NCI-H82 treated with DMSO at 0.1 percent for 48 hours (cell line): Measurements from ENCODE around the gene KRTAP4-9.
"Not testable (repeated sequence)": the region's sequence is repeated elsewhere in the genome, so short reads cannot be mapped to it uniquely, and the experiment has no call there.

Experiments
- DNase-seq: peaks from one replicate; lab custom pipeline; 2025; ENCODE audit not compliant: unreplicated experiment; lab: John Stamatoyannopoulos, UW

KRTAP4-9 gene

DNA sequence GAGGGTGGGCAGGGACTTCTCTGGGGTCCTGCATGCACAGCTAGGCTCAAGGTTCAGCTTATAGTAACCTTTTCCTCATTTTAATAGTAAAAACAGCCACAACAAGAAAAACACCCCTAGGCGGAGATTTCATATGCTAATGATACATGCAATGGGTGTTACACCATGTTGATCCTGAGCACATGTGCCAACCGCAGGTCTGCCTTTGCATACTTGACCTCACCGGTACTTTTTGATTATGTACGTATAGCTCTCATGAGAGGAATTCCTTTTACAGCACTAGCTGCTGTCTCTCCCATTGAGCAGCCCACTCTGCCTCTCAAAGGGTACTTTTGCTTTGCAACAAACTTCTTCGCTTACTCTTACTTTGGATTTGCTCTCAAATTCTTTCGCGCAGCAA is 9.1 kb upstream of the KRTAP4-9 start:
- DNase-seq = no peak

DNA sequence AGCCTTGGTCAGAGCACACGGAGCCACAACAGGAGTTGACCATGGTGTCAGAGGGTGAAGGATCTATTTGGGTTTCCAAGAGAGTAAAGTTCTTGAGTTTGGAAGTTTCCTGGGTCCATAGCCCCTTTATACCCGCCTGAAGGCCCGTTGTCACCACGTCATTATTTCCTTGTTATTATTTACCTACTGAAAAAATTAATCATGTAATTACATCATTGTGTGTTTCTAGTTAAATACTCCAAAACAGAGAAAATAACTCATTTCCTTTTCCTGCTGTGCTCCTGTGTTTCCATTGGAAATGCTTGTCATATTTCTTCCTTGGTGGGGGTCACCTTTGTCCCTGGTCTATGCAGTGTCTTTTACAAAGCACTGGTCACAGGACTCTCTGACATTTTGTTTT is 7.1 kb upstream of the KRTAP4-9 start, which contains the start of gene KRTAP4-8:
Gene KRTAP4-8, minus strand, starts transcription at position 101 of the 400 bp plus-strand sequence. Its CDS starts 58 bp downstream, at position 43.
- DNase-seq = no peak

DNA sequence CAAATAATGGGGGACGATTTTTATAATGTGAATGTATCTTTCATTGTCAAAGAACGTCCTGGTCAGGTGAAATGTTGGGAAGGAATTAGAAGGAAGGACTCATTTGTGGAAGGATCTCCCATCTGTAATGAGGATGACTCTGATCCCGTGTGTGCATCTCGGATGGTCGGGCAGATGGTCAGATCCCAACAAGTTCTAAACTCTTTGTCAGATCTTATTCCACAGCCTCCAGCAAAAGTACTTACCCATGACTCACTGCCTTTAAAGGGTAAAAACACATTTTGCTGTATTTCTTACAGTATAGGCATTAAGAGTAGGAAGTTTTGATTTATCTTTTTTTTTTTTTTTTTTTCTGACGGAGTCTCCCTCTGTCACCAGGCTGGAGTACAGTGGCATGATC is 6.7 kb upstream of the KRTAP4-9 start:
- no peak for DNase-seq

DNA sequence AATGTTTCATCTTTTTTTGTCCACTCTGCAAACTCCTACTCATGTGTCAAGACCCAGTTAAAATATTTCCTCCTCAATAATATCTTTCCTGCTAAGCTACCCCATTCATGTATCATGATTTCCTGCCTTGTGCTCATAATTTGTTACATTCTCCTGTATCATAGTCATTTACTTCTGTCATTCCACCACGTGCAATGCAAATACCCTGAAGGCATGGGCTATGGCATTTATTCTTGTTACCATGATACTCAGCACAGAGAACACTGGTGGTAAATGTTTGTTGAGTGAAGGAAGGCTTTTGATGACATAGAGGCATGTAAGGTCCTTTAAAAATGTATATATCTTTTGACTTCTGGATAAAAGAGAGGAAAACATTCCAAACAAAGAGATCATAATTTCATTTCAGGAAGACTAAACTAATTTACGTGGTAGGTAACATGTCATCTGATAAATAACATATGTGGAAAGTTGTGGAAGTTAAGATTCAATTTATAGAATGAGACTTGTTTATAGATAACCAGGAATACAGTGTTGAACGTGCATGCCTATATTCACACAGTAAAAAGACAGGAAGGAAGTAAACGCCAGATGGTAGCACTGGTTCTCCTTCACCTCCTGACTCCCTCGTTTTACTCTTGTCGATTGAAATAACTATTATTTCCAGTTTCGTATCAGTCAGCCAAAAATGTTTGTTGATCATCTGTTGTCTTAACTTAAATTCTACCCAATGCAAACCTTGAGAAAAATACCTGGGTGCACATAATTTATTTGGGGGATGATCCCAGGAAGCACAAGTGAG is 5.3 kb upstream of the KRTAP4-9 start:
- DNase-seq = not testable (repeated sequence)

DNA sequence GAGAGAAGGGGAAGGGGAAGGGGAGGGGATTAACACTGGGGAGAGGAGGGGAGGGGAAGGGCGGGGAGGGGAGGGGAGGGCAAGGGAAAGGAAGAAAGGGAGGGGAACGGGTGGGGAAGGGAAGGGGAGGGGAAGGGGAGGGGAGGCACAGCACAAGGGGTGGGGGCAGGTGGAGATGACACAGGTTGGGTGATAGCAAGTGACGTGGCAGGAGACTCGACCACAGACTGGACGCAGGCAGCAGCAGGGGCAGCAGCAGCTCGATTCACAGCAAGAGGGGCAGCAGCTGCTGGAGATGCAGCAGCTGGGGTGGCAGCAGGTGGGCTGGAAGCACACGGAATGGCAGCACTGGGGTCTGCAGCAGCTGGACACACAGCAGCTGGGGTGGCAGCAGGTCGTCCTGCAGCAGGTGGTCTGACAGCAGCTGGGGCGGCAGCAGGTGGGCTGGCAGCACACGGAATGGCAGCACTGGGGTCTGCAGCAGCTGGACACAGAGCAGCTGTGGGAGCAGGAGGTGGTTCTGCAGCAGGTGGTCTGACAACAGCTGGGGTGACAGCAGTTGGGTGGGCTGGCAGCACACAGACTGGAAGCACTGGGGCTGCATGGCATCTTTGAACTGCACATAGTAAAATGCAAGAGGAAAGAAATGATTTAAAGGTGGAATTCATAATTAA is 3.5 kb upstream of the KRTAP4-9 start, which contains the start of gene KRTAP4-16:
Gene KRTAP4-16, minus strand, starts transcription at position 624 of the 674 bp plus-strand sequence. Its CDS starts 0 bp downstream, at position 624.
- DNase-seq = no peak

DNA sequence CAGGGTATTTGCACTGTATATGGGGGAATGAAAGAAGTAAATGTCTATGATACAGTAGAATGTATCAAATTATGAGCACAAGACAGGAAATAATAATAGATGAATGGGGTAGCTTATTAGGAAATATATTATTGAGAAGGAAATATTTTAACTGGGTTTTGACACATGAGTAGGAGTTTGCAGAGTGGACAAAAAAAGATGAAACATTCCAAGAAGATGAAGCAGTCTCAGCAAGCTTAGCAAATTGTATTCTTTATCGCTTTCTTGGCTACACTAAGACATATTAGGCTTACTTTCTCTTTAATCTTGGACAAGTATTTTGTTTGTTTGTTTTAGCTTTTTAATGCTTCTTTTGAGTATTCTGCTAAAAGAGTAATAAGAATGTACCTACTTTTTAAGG is 1.3 kb upstream of the KRTAP4-9 start:
- no peak for DNase-seq

DNA sequence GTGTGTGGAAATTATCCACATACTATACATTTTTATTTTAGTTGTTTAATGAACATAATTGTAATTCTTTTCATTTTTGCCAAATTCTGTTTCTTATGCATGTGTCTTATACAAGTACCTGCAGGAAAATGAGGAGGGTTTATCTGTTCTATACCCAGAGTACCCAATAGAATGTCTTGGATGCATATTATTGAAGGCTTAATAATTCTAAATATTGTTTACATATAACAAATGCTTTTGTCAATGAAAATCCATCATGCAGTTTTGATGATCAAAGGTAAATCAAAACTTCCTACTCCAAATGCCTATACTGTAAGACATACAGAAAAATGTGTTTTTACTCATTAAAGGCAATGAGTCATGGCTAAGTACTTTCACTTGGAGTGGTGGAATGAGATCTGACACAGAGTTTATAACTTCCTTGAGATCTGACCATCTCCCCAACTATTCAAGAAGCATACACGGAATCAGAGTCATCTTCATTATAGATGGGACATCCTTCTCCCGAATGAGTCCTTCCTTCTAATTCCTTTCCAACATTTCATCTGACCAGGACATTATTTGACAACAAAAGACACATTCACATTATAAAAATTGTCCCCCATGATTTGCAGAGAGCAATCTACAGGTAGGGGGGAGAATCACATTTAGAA is 677 bp upstream of the KRTAP4-9 start:
- not testable (repeated sequence) for DNase-seq

DNA sequence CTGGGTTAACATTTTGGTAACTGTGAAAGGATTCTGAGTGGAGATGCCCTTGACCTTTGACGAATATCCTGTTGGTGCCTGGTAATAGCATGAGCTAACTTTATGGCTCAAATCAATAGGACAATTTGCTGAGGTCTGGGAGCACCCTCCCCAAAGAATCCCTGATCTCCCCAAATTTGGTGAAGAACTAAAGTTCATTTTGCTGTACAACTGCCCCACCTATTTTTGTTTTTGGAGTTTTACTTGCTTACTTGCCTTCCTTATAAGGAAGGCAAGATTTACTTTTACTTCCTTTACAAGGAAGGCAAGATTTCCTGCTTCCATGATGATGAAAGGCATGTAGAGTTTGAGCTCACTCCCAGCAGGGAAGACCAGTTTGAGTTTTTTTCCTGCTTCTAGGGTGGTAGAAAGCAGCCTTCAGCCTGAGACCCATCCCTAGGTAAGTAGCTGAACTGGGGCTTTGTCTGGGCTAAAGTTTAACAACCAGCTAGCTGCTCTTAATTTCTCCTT is 2.8 kb downstream of the KRTAP4-9 start:
- no peak for DNase-seq

DNA sequence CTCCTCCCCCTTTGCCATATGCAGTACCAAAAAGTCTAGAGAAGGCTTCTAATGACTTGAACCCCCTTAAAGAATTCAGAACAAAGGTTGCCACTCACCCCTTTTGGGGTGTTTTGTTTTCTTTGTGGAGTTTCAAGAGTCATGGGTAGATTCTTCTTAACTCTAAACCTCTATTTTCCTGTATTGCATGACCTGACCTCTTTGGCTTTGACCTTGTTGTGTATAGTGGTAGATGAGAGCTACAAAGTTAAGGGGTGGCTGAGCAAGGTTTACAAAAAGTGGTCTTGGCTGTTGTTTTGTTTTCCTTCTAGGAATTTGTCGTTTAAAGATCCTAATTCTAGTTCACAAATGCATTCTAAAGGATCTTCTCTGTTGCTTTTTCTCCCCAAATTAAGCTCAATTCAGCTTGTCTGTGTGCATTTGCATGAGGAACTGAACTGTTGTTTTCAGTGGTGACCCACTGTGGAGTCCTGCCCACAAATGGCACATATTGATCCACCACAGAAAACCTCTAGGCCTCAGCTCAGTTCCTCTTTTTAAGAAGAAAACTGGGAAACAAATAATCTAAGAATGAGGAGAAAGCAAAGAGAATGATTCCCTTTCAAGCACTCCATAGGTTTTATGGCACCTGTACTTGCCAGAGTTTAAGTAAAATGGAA is 3.7 kb downstream of the KRTAP4-9 start:
- DNase-seq = not testable (repeated sequence)

DNA sequence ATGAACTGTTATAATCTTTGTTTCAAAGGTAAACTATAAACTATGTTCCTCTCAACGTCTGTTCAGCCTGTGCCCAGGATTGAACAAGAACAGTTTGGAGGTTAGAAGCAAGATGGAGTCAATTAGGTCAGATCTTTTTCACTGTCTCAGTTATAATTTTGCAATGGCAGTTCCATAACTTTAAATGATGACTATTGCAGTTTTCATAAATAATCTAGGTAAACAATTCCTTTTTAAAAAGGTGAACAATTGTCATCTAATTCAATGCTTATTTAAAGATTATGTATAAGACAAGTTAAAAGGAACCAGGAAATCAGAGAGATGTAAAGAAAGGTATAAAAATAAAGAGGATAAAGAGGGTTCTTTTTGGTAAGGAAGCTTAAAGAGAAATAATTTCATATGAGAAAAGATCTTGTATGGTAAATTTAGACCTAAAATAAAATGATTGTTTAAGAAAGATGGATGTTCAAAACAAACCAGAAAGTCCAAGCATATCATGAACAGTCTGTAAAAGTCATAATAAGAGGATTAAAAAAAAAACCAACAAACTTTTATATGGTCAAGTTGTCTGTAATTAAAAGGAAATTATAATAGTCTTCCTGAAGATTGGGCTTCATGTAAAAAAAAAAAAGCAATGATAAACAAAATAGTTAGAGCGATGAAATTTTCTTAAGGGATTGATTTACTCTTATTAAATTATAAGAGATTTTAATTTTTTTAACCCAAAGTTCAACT is 6.1 kb downstream of the KRTAP4-9 start:
- DNase-seq = no peak

DNA sequence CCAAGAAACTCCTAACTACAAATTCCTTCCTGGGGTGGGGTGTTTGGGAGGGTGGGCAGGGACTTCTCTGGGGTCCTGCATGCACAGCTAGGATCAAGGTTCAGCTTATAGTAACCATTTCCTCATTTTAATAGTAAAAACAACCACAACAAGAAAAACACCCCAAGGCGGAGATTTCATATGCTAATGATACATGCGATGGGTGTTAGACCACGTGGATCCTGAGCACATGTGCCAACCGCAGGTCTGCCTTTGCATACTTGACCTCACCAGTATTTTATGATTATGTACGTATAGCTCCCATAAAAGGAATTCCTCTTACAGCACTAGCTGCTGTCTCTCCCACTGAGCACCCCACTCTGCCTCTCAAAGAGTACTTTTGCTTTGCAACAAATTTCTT is 11.1 kb downstream of the KRTAP4-9 start:
- DNase-seq = no peak

DNA sequence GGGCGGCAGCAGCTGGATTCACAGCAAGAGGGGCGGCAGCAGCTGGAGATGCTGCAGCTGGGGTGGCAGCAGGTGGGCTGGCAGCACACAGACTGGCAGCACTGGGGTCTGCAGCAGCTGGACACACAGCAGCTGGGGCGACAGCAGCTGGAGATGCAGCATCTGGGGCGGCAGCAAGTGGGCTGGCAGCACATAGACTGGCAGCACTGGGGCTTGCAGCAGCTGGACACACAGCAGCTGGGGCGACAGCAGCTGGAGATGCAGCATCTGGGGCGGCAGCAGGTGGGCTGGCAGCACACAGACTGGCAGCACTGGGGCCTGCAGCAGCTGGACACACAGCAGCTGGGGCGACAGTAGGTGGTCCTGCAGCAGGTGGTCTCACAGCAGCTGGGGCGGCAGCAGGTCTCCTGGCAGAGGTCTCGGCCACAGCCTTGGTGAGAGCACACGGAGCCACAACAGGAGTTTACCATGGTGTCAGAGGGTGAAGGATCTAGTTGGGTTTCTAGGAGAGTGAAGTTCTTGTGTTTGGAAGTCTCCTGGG is 12.7 kb downstream of the KRTAP4-9 start, which contains the start of gene KRTAP4-11:
Gene KRTAP4-11, minus strand, starts transcription at position 528 of the 541 bp plus-strand sequence. Its CDS starts 58 bp downstream, at position 470.
- not testable (repeated sequence) for DNase-seq

DNA sequence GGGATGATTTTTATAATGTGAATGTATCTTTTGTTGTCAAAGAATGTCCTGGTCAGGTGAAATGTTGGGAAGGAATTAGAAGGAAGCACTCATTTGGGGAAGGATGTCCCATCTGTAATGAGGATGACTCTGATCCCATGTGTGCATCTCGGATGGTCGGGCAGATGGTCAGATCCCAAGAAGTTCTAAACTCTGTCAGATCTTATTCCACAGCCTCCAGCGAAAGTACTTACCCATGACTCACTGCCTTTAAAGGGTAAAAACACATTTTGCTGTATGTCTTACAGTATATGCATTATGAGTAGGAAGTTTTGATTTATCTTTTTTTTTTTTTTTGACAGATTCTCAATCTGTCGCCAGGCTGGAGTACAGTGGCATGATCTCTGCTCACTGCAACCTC is 13.5 kb downstream of the KRTAP4-9 start:
- no peak for DNase-seq

DNA sequence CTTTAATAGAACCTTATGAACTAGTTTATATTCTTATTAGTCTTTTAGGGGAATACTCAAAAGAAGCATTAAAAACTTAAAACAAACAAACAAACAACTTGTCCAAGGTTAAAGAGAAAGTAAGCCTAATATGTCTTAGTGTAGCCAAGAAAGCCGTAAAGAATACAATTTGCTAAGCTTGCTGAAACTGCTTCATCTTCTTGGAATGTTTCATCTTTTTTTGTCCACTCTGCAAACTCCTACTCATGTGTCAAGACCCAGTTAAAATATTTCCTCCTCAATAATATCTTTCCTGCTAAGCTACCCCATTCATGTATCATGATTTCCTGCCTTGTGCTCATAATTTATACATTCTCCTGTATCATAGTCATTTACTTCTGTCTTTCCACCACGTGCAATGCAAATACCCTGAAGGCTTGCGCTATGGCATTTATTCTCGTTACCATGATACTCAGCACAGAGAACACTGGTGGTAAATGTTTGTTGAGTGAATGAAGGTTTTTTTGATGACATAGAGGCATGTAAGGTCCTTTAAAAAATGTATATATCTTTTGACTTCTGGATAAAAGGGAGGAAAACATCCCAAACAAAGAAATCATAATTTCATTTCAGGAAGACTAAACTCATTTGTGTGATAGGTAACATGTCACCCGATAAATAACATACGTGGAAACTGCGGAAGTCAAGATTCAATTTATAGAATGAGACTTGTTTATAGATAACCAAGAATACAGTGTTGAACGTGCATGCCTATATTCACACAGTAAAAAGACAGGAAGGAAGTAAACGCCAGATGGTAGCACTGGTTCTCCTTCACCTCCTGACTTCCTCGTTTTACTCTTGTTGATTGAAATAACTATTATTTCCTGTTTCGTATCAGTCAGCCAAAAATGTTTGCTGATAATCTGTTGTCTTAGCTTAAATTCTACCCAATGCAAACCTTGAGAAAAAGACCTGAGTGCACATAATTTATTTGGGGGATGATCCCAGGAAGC is 14.8 kb downstream of the KRTAP4-9 start:
- not testable (repeated sequence) for DNase-seq

DNA sequence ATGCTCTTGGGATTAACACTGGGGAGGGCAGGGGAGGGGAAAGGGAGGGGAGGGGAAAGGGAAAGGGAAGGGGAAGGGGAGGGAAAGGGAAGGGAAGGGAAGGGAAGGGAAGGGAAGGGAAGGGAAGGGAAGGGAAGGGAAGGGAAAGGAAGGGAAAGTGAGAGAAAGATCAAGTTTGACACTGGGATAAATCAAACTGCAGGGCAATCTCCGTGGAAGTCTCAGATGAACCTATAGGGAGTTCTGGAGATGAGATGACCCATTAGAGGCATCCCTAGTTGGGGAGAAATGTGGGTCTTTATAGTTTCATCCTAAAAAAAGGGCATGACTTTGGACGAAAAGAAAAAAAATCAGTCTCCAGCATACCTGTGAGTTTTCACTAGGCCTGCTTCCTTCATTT is 16.6 kb downstream of the KRTAP4-9 start:
- DNase-seq = no peak

DNA sequence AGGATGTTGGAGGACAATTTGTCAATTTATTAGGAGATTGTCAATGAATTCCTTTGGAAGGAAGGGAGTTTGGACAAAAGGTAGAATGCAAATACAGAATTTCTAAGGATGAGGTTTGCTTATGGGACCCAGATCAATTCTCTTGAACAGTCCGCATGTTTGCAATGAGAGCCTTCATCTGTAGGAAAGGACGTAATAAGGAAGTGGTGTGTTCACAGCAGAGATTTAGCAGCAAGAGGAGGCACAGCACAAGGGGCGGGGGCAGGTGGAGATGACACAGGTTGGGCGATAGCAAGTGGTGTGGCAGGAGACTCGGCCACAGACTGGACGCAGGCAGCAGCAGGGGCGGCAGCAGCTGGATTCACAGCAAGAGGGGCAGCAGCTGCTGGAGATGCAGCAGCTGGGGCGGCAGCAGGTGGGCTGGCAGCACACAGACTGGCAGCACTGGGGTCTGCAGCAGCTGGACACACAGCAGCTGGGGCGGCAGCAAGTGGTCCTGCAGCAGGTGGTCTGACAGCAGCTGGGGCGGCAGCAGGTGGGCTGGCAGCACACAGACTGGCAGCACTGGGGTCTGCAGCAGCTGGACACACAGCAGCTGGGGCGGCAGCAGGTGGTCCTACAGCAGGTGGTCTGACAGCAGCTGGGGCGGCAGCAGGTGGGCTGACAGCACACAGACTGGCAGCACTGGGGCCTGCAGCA is 18.3 kb downstream of the KRTAP4-9 start:
- DNase-seq = not testable (repeated sequence)

DNA sequence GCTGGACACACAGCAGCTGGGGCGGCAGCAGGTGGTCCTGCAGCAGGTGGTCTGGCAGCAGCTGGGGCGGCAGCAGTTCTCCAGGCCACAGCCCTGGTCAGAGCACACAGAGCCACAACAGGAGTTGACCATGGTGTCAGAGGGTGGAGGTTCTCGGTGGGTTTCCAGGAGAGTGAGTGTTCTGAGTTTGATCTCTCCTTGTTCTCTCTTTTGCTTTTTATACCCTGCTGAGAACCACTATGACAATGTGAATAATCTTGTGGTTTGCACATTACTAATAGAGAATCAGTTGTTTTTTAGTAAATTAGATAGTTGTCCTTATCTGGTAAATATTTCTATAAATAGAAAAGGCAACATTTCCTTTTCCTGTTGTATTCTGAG is 18.8 kb downstream of the KRTAP4-9 start, which contains the start of gene KRTAP4-12:
Gene KRTAP4-12, minus strand, starts transcription at position 192 of the 381 bp plus-strand sequence. Its CDS starts 60 bp downstream, at position 132.
- not testable (repeated sequence) for DNase-seq

DNA sequence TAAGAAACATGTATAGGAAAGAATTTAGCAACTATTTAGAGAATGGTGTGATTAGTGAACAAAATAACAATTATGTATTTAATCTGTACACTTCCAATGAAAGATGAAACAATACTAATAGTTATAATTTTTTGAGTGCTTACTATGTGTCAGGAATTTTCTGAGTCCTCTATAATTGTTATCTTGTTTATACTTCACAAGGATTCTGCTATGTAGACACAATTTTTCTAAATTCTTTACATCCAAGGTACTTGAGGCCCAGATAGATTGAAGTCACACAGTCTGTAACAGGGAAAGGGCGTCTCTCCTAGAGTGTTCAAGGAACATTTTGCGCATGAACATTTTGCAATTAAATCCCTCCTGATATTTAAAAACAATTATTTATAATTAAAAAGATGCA is 19.9 kb downstream of the KRTAP4-9 start:
- DNase-seq = no peak
